IPS-18c (cell line): ENCODE data around the gene FAM241B.

Experiments
- H3K4me3 ChIP-seq: 2 replicates; pipeline ENCODE4 v1.7.0; 2013; ENCODE audit warnings: low read depth, mild to moderate bottlenecking, low read length, moderate library complexity; ENCODE audit not compliant: insufficient read depth
- H3K9me3 ChIP-seq: one replicate; pipeline ENCODE4 v1.6.1; 2013; ENCODE audit warnings: mild to moderate bottlenecking, low read length, moderate library complexity; ENCODE audit not compliant: control insufficient read depth, insufficient read depth

FAM241B gene

DNA sequence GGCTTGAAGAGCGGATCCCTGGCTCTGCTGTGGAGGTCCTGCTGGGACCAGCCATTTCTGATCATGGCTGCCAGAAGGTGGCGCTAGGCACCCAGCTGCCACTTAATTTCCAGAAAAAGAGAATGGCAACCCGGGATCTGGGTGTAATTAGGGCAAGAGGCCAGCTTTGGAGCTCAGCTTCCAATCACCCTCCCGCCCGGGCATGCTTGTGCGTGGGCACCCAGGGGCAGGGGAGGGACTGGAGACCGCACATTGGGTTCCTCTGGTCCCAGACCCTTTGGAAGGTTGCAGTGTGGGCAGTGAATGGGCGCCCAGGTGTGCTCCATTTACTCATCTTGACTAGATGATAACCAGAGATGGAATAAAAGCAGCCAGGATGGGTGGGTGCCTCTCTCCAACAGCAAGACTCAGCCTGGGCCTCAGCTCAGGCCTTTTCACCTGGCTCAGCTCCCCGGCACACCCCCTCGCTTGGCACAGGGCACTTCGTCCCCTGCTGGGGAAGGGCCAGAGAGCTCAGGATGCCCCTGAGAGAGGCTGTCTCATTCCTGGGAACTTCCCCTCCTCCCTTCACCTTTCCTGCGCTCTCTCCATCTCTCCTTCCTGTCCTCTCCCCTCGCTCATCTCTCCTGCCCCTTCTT is 14.7 kb downstream of the FAM241B start:
- no peak overlapping the region for H3K4me3 ChIP-seq
- H3K9me3 ChIP-seq = peaks cover 2% of the 10 kb centered on the region

DNA sequence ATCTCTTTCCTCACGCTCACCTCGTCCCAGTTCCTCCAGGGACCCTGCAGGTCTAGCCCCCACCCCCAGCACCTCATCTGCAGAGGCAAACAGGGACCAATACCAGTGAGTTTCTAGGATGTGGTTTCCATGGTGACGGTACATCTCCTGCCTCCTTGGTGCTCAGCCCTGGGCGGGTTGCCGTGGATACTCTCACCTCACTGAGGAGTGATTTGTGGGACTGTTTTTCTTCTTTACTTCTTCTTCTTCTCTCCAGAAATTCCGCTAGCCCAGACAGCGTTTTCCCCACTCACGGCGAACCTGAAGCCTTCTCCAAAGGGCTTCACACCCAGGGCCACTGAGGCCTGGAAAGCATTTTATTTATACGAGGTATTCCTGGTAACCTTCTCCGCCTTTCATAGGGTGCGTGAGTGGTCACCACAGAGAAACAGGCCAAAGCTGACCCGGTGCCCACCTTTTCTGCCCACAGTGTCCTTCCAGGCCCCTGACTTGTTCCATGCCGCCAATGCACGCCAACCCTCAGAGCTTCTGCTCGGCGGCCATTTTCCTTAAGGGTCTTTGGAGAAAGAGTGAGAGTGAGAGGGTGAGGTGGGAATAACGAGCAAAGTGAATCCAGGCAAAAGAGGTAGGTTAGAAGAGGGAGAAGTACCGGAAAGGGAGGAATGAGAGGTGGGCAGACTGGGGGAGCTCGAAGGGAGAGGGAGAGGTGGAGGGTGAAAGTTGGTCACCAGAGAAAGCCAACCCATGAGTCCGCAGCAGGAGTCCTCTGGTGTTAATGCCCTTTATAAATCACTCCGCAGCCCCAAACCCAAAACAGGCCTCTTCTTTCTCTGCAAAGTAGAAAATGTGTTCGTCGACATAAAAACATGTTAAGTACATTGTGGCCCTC is 15.5 kb downstream of the FAM241B start:
- Histone ChIP-seq H3K9me3 (peaks cover 2% of the 10 kb centered on the region), H3K4me3 (no peak overlapping the region)

- peaks cover 2% of the 10 kb centered on the region for H3K9me3 ChIP-seq
Measured at GRCh38 chr10:69646185-69647060, 16.4 kb downstream of the FAM241B start.

DNA sequence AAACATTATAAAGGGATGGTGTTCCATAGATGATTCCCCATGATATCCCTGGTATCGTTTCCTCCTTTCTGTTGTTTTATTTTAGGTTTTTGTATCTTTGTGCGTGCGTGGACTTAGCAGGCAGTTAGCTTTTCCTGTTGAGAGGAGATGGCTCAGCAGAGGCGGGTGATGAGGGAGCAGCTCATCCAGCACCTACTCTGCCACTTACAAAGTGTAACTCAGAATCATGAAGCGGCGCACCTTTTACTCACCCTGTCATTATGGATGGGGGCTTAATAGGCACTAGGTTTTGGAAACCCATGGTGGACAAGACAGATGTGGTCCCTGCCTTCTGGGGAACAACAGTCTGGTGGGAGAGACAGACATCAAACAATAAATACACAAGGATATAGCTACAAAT is 17.1 kb downstream of the FAM241B start:
- peaks cover 2% of the 10 kb centered on the region for H3K9me3 ChIP-seq

More at GRCh38 chr10:69646185-69647060, 16.4 kb downstream of the FAM241B start:
- H3K4me3 ChIP-seq = no peak overlapping the region

GRCh38 chr10:69647819-69648218 is 17.8 kb downstream of the FAM241B start:
- H3K4me3 ChIP-seq = no peak overlapping the region
- peaks cover 2% of the 10 kb centered on the region for H3K9me3 ChIP-seq

More for the DNA sequence above, 17.1 kb downstream of the FAM241B start:
- no peak overlapping the region for H3K4me3 ChIP-seq

DNA sequence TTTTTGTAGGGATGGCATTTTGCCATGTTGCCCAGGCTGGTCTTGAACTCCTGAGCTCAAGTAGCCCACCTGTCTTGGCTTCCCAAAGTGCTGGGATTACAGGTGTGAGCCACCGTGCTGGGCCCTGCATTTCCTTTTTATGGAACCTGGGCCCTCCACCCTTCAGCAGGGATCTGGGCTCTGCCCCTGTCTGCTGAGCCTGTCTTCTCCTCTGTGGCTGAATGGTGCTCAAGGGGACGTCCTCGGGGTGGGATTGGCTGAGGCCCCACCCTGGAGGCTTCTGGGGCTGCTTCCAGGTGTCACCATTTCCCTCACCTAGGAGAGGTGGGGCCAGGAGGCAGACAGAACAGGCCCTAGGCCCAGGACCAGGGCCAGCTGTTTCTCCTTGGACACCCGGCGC is 18.4 kb downstream of the FAM241B start:
- Histone ChIP-seq H3K9me3 (peaks cover under 1% of the 10 kb centered on the region), H3K4me3 (no peak overlapping the region)

DNA sequence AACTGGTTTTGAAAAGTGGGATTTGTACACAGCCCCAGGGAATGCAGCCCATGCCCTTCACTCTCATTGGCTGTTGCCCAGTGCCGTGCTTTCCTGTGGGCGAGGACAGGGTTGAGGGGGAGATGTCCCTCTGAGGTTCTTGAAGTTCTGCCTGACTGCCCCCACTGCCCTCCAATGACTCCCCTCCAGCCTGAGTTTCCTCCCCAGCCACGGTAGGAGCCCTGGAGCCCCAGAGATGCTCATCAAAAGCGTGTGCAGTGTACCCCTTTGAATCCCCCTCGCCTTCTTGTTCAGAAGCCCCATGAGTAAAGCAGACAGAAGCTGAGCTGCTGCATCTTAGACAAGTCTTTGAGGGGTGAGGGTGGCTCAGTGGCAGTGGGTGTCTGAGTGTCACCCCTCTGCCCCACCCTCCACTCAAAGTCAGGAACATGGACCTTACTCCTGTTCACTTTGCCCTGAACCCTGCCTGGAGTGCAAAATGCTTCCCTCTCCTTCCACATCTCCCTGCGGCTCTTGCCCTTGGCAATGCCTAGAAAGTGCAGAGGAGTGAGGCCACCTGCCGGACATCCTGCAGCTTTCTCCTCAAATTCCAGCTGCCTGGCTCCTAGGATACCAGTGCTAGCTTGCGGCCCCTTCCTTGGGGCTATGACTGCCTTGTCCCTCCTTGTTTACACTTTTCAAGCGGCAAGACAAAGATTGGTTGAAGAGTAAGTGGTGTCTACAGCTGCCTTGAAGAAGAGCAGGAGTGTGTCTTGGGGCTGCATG is 19.9 kb downstream of the FAM241B start:
- no peaks in the 10 kb centered on the region for H3K9me3 ChIP-seq
- no peak overlapping the region for H3K4me3 ChIP-seq

DNA sequence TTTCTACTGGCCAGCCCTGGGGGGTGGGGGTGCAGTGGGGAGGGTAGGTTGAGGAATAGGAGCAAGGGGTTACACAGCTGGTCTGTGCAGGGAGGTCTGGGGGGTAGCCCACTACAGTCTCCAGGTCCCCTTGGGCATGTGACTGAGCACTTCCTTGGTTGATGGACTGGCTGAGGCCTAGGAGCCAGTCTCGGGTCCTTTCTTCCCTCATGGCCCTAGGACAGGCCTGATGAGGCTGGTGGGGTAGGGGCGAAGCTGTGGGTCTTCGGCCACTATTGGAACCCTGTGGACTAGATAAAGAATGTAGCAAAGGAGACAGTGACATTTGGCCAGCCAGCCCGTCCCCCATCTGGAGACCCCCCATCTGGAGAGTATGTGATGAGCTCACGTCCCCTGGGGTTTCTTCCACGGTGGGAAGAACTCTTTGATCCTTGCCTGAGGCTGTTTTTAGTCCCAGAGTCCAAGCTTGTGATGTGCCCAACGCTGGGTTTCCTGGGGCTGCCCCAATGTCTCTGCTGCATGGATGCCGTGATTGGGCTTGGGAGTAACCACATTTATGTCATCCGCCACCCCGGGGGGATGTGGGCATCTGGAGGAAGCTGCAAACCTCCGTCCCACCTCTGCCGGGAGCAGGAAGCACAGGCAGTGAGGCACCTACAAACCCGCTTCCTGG is 20.7 kb downstream of the FAM241B start:
- Histone ChIP-seq H3K4me3 (no peak overlapping the region), H3K9me3 (no peaks in the 10 kb centered on the region)

DNA sequence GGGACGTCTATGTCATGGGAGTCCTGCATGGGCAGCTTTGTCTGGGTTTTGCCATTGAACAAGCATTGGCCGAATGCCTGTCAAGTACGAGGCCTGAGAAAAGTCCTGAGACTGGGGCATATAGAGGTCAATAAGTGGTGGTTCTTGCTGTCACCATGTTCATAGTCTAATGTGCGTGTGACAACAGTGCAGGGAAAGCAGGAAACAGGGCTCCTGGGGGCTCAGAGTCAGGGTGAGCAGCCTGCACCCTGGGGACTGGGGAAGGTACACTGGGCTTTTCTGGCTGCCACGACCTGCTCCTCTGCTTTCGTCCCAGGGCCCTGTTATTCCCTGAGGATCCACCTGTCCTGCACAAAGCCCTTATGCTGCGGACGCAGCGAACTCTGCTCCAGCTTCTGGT is 21.3 kb downstream of the FAM241B start:
- Histone ChIP-seq H3K4me3 (no peak overlapping the region), H3K9me3 (no peaks in the 10 kb centered on the region)

GRCh38 chr10:69652111-69652856 is 22.2 kb downstream of the FAM241B start:
- Histone ChIP-seq H3K9me3 (no peaks in the 10 kb centered on the region), H3K4me3 (no peak overlapping the region)

GRCh38 chr10:69652857-69653199 is 22.8 kb downstream of the FAM241B start:
- Histone ChIP-seq H3K9me3 (no peaks in the 10 kb centered on the region), H3K4me3 (no peak overlapping the region)

DNA sequence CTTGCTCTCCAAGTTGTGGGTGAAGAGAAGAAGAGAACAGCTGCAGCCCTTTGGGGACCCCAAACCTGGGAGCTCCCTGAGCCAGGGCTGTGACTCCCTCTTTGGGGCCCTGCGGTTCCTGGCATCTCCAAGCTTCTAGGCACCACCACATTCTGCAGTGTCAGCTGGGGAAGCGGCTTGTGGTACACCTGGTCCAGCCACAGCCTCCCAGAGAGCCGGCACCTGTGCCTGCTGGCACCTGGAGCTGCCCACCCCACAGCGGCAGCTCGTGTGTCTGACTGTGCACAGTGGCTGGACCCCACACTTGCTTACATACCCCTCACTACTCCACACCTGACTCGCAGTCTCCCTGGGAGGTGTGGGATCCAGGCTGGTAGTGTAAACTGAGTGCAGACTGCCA is 23.5 kb downstream of the FAM241B start:
- no peaks in the 10 kb centered on the region for H3K9me3 ChIP-seq
- no peak overlapping the region for H3K4me3 ChIP-seq

DNA sequence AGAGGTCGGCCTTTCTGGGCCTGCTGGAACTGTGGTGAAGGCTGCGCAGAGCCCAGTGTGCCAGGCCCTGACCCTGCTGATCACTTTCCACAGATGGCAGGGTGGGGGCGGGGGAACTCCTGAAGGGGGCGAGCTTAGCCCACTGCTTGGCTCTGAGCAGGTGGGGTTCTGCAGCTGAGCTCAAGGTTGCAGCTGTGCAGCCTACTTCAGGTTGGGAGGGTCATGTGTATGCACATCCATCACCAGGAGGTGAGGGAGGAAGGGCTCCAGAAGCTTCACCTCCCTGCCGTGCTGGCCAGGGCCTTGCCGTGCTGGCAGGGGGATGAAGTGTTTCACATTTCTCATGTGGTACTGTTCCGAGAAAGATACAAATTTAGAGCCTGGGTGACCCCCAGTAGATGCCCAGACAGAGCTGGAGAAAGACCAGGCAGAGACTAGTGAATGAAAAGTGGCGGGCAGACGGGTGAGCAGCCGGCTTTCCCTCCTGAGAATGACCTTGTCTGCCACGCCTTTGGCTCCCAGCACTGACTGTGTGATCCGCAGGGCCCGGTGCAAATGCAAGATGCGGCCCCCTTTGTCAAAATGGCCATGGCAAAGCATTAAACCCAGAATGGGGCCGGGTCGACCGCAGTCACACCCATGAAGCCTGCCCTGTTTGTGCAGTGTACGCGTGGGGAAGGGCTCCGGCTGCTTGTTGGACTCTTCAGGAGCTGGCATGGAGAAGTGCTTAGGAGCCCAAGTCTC is 25.2 kb downstream of the FAM241B start:
- Histone ChIP-seq H3K9me3 (no peaks in the 10 kb centered on the region), H3K4me3 (no peak overlapping the region; the same call in 1 of the 2 replicates)

DNA sequence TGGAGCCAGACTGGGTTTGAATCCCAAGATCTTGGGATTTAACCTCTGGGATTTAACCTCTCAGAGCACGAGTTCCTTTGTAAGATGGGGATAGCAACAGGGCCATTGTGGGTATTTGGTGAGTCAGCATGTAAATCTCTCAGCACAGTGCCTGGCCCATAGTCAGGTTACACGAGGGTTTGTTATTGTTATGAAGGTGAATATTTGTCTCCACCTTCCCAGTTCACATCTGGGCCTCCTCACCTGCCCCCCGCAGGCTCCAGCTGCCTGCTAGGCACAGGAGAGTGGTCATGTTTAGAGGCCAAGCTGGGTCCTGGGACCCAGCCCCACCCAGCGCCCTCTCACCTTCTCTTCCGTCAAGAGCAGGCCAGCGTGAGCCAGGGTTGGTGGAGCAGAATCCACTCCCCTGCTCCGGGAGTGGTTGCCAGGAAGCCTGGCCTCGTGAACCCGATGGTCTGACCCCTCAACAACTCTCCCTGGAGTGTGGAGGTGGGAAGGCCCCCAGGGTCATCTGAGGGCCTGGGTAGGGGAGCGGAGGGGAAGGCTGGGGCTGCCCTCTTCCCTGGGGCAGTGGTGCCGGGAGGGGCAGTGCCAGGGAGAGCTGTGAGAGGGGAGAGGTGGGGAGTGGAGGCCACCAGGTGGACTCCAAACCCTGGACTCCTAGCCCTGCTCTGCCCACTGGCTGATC is 26.0 kb downstream of the FAM241B start:
- Histone ChIP-seq H3K4me3 (no peak overlapping the region), H3K9me3 (no peaks in the 10 kb centered on the region)

DNA sequence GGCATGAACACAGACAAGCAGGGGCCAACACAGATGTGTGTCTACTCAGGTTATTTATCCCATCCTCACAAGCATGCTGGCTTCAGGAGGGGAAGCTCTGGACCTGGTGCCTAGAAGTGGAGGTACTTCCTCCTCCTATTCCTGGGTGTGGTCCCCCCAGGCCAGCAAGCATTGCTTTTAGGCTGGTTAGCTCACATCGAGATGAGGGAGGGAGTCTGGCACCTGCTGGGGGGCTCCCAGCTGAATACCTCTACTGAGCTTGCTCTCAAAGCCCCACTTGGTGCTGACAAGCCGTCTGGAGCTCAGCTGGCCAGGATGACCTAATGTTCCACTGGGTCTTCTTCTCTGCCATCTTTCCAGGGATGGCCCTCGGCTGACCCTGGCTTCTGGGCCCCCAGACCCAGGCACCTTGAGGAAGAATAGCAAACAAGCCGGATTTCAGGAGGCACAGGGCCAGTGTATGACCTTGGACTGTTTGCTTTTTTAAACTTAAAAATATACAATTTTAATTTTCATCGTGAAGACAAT is 26.8 kb downstream of the FAM241B start:
- H3K9me3 ChIP-seq = no peaks in the 10 kb centered on the region
- no peak overlapping the region for H3K4me3 ChIP-seq
